Fibroblast of skin of left biceps (primary cell): ENCODE data around the gene CYP1A2.
"Not testable (repeated sequence)": the region's sequence is repeated elsewhere in the genome, so short reads cannot be mapped to it uniquely, and the experiment has no call there.

Source experiments
- DNase-seq, 2 experiments: peaks; one replicate each; pipeline ENCODE4 v3.0.0-alpha.2; 2013; ENCODE audit warnings: low read depth in 2 of 2

Gene CYP1A2

DNA sequence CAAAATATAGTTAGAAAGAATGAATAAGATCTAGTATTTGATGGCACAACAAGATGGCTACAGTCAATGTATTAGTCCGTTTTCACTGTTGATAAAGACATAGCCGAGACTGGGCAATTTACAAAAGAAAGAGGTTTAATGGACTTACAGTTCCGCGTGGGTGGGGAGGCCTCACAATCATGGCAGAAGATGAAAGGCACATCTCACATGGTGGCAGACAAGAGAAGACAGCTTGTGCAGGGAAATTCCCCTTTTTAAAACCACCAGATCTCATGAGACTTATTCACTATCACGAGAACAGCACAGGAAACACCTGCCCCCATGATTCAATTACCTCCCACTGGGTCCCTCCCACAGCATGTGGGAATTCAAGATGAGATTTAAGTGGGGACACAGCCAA, 10.4 kb upstream of the CYP1A2 start:
- not testable (repeated sequence) for DNase-seq

DNA sequence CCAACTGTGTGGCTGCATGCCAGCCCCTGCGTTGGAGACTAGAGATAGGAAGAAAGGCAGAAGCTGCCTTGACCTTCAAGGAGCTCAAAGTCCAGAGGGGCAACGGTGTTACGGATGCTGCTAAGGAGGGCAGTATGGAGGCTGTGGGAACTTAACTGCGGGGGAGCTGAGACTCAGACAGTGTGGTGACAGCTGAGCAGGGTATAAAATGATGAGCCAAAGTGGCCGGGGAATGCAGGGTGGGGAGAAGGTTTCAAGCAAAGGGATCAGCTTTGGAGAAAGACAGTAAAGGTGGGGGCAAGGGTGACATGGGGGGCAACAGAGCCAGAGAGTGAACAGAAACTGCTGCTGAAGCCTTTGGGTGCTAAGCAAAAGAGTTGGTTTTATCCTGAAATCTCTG, 6.2 kb upstream of the CYP1A2 start:
- no peak for DNase-seq

DNA sequence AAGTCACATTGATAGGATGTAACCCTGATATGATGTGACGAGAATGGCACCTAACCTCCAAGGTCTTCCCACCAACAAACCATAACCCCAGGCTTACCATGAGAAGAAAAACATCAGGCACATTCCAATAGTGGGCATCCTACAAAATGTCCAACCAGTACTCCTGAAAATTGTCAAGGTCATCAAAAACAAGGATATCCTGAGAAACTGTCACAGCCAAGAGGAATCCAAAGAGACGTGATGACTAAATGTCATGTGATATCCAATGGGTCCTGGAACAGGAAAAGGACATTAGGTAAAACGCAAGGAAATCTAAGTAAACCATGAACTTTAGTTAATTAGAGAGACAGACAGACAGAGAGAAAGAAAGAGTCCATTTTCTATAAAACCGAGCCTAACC, 2.3 kb upstream of the CYP1A2 start:
- DNase-seq, result no peak

DNA sequence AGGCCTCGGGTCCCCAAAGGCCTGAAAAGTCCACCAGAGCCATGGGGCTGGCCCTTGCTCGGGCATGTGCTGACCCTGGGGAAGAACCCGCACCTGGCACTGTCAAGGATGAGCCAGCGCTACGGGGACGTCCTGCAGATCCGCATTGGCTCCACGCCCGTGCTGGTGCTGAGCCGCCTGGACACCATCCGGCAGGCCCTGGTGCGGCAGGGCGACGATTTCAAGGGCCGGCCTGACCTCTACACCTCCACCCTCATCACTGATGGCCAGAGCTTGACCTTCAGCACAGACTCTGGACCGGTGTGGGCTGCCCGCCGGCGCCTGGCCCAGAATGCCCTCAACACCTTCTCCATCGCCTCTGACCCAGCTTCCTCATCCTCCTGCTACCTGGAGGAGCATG, 1.2 kb downstream of the CYP1A2 start:
- DNase-seq, result no peak

DNA sequence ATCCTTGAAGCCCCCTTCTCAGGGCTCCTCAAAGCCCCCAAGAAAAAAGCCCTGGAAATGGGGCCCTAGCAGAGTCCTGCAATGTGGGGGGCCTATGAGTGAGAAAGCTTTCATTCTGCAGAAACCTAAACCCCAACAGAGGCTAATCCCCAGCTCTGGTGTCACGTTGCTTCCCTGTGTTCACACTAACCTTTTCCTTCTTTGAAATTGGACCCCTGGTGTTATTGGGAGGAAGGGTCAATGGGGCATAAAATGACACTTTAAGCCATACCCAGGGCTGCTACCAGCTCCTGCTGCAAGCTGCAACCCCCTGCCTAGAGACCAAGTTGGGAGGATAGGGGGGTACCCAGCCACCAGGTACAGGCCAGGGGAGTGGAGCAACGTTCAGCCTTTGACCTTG, 2.1 kb downstream of the CYP1A2 start:
- no peak for DNase-seq

DNA sequence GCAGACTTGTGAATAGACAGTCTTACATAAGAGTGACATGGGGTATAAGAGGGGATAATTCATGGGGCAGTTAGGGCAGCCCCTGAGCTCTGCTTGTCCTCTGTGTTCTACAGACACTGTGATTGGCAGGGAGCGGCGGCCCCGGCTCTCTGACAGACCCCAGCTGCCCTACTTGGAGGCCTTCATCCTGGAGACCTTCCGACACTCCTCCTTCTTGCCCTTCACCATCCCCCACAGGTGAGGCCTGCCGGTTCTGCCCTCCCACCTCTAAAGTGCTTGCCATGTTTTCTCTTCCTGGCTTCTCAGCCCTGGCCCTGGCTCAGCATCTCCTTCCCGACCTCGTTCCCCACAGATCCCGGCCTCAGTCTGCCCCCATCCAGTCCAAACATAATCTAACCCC, 3.4 kb downstream of the CYP1A2 start:
- DNase-seq, result no peak

DNA sequence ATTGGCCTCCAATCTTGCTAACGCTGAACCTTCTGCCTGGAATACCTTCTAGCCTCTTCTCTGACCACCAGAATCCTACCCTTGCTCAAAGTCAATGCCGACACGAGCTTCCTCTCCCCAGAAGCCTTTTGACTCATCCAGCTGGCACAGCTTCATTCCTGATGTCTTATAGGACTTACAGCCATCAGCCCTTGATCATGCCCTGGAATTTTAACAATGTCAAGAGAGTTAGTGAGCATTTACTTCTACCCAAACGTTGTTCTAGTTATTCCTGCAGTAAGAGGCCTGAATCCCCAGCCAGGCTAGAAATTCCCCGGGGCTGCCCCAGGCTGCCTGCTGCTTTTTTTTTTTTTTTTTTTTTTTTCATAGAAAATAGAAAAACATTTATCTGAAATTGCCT, 3.9 kb downstream of the CYP1A2 start:
- no peak for DNase-seq

DNA sequence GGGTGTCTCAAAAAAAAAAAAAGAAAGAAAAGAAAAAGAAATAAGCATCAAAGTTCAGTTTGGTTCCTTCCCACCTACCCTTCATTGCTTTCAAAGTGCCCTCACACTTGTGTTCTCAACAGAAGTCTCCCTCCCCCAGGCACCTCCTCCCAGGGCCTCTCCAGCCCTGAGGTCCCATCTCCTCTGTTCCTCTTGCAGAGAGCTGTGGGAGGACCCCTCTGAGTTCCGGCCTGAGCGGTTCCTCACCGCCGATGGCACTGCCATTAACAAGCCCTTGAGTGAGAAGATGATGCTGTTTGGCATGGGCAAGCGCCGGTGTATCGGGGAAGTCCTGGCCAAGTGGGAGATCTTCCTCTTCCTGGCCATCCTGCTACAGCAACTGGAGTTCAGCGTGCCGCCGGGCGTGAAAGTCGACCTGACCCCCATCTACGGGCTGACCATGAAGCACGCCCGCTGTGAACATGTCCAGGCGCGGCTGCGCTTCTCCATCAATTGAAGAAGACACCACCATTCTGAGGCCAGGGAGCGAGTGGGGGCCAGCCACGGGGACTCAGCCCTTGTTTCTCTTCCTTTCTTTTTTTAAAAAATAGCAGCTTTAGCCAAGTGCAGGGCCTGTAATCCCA, 6.1 kb downstream of the CYP1A2 start:
- no peak for DNase-seq

DNA sequence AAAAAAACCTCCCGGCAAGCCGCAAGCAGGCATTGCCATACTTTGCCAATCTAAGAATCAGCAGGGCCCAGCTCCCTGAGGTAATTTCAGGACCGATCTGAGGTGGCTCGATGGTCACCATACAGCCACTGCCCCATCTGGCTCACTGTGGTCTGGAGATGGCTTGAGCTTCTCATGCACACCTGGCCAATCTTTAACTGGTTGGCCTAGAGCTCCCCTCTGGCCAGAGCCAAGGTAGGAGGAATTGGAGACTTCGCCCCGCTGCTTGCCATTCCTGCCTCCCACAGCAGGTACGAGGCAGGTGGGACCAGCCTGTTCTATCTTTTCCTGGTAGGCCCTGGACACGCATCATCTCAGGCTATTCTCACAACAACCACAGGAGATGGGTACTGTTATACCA, 10.1 kb downstream of the CYP1A2 start:
- DNase-seq, result no peak

DNA sequence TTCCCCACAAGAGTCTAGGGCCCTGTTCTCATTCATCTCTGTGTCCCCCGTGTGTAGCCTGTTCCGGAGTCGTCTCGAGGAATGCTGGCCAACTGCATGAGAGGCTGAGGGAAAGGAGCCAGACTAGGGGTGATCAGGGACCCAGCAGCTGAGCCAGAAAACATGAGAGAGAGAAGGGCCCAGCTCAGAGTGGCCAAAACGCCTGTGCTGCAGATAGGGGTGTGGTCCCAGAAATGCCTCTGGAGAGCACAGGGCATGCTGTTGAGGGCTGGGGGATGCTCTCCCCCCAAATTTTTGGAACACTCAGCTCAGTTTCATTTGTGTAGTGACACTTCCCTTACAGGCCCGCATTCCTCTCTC, 14.1 kb downstream of the CYP1A2 start:
- no peak for DNase-seq

DNA sequence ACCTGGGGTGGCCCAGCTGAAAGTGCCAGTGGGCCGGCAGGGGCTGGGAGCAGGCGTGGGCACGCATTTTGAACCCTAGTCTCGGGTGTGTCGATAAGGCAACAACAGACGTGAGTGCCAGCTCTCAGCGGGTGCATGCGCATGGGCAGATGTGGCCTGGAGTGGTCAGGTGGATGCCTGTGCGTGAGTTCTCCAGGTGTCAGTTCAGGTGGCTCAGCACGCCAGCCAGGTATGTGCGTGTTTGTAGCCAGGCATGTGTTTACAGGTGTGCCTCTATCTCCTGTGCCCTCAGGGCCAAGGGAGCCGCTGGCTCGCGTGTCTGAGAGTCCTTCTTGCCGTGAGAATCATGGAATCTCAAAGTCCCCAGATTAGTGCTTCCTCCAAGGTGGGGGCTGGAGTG, 14.8 kb downstream of the CYP1A2 start:
- DNase-seq, result no peak

DNA sequence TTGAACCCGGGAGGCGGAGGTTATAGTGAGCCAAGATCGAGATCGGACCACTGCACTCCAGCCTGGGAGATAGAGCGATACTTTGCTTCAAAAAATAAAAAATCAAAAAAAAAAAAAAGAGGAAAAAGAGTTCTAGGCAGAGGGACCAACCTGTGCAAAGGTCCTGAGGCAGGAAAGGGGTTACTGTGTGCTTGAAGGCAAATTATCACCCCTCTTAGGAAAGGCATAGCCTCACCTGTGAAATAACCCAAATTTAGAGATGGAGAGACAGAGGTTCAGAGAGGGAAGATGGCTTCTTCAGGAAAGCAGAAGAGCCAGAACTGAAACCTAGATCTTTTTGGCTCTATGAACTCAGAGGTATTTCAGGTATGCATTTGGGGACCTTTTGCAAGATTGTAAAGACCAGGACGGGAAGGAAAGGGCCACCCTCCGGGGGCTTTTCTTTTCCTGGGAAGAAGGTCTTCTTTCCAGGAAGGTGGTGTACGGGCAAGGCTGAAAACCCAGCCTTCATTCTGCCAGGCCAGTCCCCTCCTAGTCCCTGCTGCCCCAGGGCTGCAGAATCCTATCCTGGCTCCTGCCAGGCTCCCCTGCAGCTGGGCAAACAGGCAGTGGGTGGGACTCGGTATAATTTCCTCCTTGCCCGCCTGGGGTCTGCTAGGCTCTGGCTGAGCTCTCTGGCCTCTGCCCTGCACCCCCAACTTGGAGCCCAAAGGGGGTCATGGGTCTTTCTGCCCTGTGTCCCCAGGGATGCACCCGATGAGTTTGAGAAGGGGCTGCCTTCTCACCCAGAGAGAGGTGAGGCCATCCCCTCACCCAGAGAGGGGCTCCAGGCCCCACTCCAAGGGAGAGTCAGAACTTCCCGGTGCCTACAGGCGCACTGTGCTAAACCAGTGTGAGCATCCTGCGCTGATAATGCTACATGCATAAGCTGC, 18.8 kb downstream of the CYP1A2 start:
- no peak for DNase-seq

DNA sequence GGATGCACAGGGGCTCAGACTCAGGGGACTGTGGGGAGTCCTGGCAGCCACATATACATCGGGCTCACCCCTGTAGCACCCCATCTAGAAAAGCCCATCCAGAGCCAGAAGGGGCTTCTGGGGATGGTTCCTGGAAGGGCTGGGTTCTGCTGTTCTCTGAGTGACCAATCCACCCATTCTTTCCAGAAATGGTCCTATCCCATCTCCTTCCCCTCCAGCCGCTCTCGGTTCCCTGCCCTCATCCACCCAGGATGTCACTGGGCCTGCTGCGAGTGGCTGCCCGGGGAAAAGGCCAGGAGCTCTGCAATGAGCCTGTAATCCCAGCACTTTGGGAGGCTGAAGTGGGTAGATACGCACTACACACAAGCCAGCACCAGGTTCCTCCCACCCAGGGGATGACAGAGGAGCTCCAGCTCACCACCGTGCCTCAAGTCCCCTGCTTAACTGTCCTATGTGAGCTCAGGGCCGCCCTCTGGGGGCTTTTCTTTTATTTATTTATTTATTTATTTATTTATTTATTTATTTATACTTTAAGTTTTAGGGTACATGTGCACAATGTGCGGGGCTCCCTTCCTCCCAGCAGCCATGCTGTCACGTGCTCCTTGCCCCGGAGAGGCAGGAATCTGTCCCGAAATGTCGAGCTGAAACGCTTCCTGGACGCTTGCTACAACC, 19.6 kb downstream of the CYP1A2 start:
- no peak for DNase-seq

DNA sequence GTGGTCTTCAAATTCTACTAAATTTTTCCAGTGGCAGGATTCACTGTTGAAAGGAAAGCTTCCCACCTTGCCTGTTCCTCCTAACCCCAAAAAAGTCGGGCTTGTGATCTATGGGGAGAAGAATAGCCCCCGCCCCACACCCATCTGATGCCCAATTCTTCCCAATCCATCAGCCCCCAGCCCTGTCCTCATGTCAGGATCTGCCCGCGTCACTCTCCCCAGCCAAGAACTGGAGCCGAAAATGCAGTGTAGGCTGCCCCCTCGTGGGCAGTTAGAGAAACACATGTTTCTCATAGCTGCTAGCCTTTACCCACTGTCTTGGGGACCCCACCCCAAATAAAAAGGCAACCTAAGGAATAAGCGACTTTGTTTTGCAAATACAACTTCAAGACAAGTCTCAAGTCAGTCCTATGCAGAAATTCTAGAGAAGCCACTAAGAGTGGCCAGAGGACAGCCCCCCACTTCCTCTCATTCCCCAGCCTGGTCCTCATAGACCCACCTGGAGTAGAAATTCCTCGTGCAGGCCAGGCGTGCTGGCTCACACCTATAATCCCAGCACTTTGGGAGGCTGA, 20.2 kb downstream of the CYP1A2 start:
- no peak for DNase-seq

DNA sequence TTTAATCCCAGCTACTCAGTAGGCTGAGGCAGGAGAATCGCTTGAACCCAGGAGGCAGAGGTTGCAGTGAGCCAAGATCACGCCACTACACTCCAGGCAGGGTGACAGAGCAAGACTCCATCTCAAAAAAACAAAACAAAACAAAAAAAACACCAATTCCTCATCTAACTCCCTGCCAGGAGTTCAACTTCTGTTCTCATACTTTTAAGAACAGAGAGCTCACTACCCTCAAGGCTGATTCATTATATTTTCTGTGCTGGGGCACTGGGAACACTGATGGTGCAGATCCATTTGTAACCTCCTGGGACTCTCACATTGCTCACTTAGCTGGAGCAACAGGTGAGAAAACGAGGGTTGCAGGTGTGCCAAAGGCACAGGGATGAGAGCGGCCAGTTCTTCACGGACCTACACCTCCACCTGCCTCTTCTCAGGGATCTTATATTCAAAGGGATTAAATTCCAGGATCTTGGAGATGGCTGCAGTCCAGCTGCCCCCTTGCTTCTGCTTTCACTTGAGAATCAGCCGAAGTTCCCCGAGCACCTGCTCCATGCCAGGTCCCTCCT, 20.9 kb downstream of the CYP1A2 start:
- no peak for DNase-seq

DNA sequence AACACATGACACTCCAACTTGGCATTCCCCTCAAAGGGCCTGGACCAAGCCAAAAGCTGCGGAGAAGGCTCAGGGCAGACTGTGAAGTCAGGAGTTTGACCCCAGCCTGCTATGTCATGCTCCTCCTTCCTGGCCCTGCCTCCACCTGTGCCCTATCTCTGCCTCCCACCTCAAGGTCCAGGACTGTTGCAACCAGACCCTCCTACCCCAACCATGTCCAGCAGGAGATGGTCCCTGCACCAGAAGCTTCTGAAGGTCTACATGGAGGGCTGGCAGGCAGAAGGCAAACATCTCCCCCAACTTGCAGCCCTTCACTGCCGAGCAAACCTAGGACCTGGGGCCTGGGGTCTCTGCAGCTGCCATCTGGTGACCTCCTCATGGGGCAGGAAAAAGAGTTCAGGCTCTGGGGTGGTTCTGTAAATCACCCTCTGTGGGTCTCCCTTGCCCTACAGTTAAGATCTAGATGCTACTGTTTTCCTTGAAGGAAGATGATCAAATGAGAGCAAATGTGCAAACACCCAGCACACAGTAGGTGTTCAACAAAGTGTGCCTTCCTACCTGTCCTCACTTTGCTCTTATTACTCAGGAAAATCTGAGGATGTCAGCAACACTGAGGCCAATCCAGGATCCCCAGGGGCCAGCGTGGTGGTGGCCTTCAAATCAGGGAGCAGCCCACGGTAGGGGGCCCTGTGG, 21.7 kb downstream of the CYP1A2 start:
- DNase-seq, result no peak

DNA sequence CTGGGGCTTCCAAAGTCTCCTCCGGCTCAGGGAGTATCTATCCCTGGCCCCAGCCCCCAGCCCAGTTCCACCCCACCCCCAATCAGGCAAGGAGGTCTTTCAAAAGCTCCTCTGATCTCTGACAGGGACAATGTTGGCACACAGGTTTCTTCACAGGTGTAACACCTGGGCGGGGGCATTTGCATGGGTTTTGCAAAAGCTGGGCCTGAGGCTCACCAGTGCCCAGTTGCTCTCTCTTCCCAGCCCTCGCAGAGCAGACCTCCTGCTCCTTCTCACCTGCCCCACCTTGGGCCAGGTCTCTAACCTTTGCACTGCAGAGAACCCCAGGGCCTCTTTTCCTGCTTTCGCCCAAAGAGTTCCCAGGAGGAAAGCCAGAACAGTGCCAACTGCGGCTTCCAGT, 24.7 kb downstream of the CYP1A2 start:
- DNase-seq, result no peak

DNA sequence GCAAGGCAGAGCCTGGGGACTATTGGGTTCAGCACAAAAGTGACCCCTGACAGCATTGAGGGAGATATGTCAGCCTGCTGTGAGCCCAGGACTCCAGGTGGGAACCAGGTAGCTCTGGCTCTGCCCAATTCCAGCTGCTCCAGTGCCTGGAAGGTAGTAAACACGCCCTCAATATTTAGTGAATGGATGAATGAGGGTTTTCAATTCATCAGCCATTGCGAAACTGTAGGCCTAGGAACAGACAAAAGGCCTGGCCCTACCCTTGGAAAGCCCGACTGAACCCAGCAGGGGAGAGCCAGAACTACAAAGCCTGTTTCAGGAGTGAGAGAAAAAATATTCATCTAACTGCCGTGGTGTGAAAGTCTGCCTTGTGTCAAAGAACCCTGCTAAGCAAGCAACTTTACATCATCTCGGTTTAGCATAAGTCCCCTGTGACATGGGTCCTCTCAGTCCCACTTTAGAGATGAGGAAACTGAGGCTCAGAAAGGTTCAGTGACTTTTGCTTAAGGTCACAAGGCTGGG, 25.1 kb downstream of the CYP1A2 start:
- DNase-seq, result no peak

DNA sequence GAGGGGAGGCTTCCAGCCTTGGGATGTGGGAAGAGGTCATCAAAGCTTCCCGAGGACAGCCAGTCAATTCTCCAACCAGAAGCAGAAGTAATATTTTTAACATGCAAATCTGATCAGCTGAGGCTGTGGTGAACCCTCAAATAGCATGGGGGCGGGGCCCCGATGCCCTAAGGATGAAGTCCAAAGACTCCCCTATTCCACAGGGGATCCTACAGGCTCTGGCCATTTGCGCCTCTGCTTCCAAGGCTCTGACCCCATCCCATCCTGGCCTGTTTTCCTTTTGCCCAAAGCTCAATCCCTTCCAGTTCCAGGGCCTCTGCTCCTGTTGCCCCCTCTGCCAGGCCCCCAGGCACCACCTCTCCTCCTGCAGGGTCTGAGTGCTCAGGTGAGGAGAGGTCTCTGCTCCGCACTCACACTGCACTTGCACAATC, 26.5 kb downstream of the CYP1A2 start:
- DNase-seq, result no peak

DNA sequence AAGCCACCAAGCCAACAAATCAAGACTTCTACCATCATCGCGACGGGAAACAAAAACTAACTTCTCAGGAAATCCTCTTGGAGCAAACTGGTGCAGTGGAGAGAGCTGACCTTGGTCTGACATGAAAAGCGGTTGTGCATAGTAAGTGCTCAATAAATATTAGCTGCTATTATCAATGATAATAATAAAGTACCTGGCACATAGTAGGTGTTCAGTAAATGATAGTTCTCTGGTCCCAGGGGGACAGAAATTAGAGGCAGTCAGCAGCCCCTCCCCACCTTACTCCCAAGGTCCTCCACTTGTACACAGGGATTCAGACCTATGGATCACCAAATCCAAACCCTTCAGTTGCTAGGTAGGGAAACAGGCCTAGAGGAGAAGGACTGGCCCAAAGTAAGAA, 27.2 kb downstream of the CYP1A2 start:
- no peak for DNase-seq
